K562 (cell line): ENCODE data around the gene HFE. TPM values are rescaled to one million over a fixed set of nuclear protein-coding genes. Genes with fewer than 3 reads are reported as not detected.

Experiments used
- ARID2 ChIP-seq: fragments of 450-650 bp; IDR thresholded peaks from 2 replicates; pipeline ENCODE4 v1.6.1; 2017; ENCODE audit warnings: antibody characterized with exemption, mild to moderate bottlenecking
- ESRRB ChIP-seq: fragments of 250-450 bp; sonication (Bioruptor Pico); IDR thresholded peaks from 2 replicates; pipeline ENCODE4 v1.5.0; 2020; ENCODE audit warnings: mild to moderate bottlenecking, moderate library complexity, borderline replicate concordance
- ETV1 ChIP-seq: fragments of 450-650 bp; conservative IDR thresholded peaks from 2 replicates; pipeline ENCODE4 v1.6.1; 2016; ENCODE audit warnings: missing genetic modification characterization, control low read depth, low read depth, missing compliant biosample characterization
- HEY1 ChIP-seq: fragments of 250-450 bp; sonication (Bioruptor Pico); IDR thresholded peaks from 2 replicates; pipeline ENCODE4 v1.5.0; 2020; ENCODE audit warnings: mild to moderate bottlenecking, moderate library complexity, borderline replicate concordance
- MECOM ChIP-seq: fragments of 250-450 bp; sonication (Bioruptor Pico); IDR thresholded peaks from 2 replicates; pipeline ENCODE4 v1.8.0; 2022; ENCODE audit warnings: inconsistent platforms
- MED1 ChIP-seq: sonication (generic); formaldehyde crosslinking; IDR thresholded peaks from 2 replicates; pipeline ENCODE4 v1.8.1; 2023; ENCODE audit warnings: missing genetic modification reagents, borderline replicate concordance
- RBBP5 ChIP-seq: fragments of 200-600 bp; sonication (generic); IDR thresholded peaks from 2 replicates; pipeline ENCODE4 v1.6.1; 2012; ENCODE audit warnings: borderline replicate concordance, mild to moderate bottlenecking, low read length, control low read depth, inconsistent platforms; ENCODE audit not compliant: insufficient read depth, poor library complexity, severe bottlenecking
- RBM34 ChIP-seq: fragments of 200-400 bp; formaldehyde crosslinking; IDR thresholded peaks from 2 replicates; pipeline ENCODE4 v1.6.1; 2018; ENCODE audit warnings: low read length, borderline replicate concordance; ENCODE audit not compliant: insufficient read depth
- RUNX1 ChIP-seq: sonication (generic); IDR thresholded peaks from 2 replicates; pipeline ENCODE4 v1.6.1; 2016; ENCODE audit warnings: antibody characterized with exemption, low read depth
- ZNF274 ChIP-seq: IDR thresholded peaks from 2 replicates; pipeline ENCODE4 v1.6.1; 2011; ENCODE audit warnings: low read depth, mild to moderate bottlenecking, low read length, moderate library complexity, borderline replicate concordance
- ZNF311 ChIP-seq: fragments of 250-450 bp; sonication (Bioruptor Pico); IDR thresholded peaks from 2 replicates; pipeline ENCODE4 v1.4.0; 2020; ENCODE audit warnings: mild to moderate bottlenecking, moderate library complexity
- ZNF347 ChIP-seq: fragments of 450-650 bp; formaldehyde crosslinking; IDR thresholded peaks from 2 replicates; pipeline ENCODE4 v1.4.0; 2020; ENCODE audit warnings: low read depth, mild to moderate bottlenecking, moderate library complexity
- ZNF644 ChIP-seq: fragments of 200-800 bp; sonication (Bioruptor generic); IDR thresholded peaks from 2 replicates; pipeline ENCODE4 v1.6.1; 2016; ENCODE audit warnings: low read depth, missing genetic modification characterization, missing compliant biosample characterization
- polyA plus RNA-seq, 8 experiments: library from polyadenylated mRNA; depleted of rRNA in 4 of 8; stranded (reverse) in 5 of 8; unstranded in 3 of 8; fragments of >200 nt; fragmentation: Nextera tagmentation in 2 of 8; fragmentation: Illumina TruSeq in 1 of 8; extraction: Ambion mirVana in 2 of 8; extraction: Trizol in 1 of 8; gene quantifications; 2 replicates each; pipeline versions ENCODE4 v1.2.1 to v1.2.3, GENCODE V29; 2011 to 2014; ENCODE audit warnings: inconsistent platforms in 1 of 8, missing spikeins in 1 of 8
- total RNA-seq, 7 experiments: library from RNA; depleted of rRNA in 6 of 7; stranded (reverse); fragments of >200 nt in 6 of 7; fragmentation: Illumina TruSeq in 2 of 7; extraction: Trizol in 2 of 7; gene quantifications; 2 replicates each; pipeline versions ENCODE4 v1.2.1 to v1.2.3, GENCODE V29; 2011 to 2021; ENCODE audit warnings: low replicate concordance in 1 of 7
- TF ChIP-seq, protein P1 (sequence below), 2 experiments: fragments of 450-650 bp; IDR thresholded peaks; 2 replicates each; pipeline ENCODE4 v1.6.1; 2016
- TF ChIP-seq, protein P2 (sequence below): fragments of 450-650 bp; IDR thresholded peaks from 2 replicates; pipeline ENCODE4 v1.6.1; 2016; ENCODE audit warnings: low read depth
- TF ChIP-seq, protein P3 (sequence below): fragments of 250-450 bp; sonication (Bioruptor Pico); IDR thresholded peaks from 2 replicates; pipeline ENCODE4 v1.5.0; 2020; ENCODE audit warnings: mild to moderate bottlenecking

The HFE gene
- total and polyA plus RNA-seq, 9 of the 15 experiments (the other 6 are each of a cell fraction or from before 2014, with no cell fraction given) = 0.14 to 1.2 (median 0.76) TPM

- TF ChIP-seq, protein P1, sequence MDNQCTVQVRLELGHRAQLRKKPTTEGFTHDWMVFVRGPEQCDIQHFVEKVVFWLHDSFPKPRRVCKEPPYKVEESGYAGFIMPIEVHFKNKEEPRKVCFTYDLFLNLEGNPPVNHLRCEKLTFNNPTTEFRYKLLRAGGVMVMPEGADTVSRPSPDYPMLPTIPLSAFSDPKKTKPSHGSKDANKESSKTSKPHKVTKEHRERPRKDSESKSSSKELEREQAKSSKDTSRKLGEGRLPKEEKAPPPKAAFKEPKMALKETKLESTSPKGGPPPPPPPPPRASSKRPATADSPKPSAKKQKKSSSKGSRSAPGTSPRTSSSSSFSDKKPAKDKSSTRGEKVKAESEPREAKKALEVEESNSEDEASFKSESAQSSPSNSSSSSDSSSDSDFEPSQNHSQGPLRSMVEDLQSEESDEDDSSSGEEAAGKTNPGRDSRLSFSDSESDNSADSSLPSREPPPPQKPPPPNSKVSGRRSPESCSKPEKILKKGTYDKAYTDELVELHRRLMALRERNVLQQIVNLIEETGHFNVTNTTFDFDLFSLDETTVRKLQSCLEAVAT (IDR thresholded peaks at IDR 0.05) = peak in 1 of 2 experiments; percentile 58; a peak in 1 of 4 replicates
- TF ChIP-seq ZNF311 (no peak), ETV1 (tag) (no peak), ZNF347 (CRISPR knock-in tag) (peak; percentile 32; the same call in 1 of the 2 replicates), ZNF644 (tag) (no peak), RBM34 (no peak), ARID2 (no peak), RUNX1 (no peak), ZNF274 (no peak), MECOM (CRISPR knock-in tag) (no peak), HEY1 (0 out of 2 replicates have a peak, but pooled peaks have one; percentile 67), ESRRB (CRISPR knock-in tag) (0 out of 2 replicates have a peak, but pooled peaks have one; percentile 50), MED1 (CRISPR knock-in tag) (no peak), RBBP5 (no peak)
- TF ChIP-seq, protein P2, sequence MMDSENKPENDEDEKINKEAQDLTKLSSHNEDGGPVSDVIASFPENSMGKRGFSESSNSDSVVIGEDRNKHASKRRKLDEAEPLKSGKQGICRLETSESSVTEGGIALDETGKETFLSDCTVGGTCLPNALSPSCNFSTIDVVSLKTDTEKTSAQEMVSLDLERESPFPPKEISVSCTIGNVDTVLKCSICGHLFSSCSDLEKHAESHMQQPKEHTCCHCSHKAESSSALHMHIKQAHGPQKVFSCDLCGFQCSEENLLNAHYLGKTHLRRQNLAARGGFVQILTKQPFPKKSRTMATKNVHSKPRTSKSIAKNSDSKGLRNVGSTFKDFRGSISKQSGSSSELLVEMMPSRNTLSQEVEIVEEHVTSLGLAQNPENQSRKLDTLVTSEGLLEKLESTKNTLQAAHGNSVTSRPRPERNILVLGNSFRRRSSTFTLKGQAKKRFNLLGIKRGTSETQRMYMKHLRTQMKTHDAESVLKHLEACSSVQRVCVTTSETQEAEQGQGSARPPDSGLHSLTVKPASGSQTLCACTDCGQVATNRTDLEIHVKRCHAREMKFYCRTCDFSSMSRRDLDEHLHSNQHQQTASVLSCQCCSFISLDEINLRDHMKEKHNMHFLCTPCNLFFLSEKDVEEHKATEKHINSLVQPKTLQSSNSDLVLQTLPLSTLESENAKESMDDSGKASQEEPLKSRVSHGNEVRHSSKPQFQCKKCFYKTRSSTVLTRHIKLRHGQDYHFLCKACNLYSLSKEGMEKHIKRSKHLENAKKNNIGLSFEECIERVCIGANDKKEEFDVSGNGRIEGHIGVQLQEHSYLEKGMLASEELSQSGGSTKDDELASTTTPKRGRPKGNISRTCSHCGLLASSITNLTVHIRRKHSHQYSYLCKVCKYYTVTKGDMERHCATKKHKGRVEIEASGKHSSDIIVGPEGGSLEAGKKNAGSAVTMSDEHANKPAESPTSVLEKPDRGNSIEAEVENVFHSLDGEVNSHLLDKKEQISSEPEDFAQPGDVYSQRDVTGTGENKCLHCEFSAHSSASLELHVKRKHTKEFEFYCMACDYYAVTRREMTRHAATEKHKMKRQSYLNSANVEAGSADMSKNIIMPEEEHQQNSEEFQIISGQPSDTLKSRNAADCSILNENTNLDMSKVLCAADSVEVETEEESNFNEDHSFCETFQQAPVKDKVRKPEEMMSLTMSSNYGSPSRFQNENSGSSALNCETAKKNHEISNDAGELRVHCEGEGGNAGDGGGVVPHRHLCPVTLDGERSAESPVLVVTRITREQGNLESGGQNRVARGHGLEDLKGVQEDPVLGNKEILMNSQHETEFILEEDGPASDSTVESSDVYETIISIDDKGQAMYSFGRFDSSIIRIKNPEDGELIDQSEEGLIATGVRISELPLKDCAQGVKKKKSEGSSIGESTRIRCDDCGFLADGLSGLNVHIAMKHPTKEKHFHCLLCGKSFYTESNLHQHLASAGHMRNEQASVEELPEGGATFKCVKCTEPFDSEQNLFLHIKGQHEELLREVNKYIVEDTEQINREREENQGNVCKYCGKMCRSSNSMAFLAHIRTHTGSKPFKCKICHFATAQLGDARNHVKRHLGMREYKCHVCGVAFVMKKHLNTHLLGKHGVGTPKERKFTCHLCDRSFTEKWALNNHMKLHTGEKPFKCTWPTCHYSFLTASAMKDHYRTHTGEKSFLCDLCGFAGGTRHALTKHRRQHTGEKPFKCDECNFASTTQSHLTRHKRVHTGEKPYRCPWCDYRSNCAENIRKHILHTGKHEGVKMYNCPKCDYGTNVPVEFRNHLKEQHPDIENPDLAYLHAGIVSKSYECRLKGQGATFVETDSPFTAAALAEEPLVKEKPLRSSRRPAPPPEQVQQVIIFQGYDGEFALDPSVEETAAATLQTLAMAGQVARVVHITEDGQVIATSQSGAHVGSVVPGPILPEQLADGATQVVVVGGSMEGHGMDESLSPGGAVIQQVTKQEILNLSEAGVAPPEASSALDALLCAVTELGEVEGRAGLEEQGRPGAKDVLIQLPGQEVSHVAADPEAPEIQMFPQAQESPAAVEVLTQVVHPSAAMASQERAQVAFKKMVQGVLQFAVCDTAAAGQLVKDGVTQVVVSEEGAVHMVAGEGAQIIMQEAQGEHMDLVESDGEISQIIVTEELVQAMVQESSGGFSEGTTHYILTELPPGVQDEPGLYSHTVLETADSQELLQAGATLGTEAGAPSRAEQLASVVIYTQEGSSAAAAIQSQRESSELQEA = no peak
- TF ChIP-seq, protein P3, sequence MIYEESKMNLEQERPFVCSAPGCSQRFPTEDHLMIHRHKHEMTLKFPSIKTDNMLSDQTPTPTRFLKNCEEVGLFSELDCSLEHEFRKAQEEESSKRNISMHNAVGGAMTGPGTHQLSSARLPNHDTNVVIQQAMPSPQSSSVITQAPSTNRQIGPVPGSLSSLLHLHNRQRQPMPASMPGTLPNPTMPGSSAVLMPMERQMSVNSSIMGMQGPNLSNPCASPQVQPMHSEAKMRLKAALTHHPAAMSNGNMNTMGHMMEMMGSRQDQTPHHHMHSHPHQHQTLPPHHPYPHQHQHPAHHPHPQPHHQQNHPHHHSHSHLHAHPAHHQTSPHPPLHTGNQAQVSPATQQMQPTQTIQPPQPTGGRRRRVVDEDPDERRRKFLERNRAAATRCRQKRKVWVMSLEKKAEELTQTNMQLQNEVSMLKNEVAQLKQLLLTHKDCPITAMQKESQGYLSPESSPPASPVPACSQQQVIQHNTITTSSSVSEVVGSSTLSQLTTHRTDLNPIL = peak; percentile 18
Observed at GRCh38 chr6:26124781-26125685, 37.8 kb downstream of the HFE start (continued).
